ENCODE results near the gene PSMD1.
"Not testable (repeated sequence)": the region's sequence is repeated elsewhere in the genome, so short reads cannot be mapped to it uniquely, and the experiment has no call there.

PSMD1 gene

GRCh38 chr2:231161252-231161839 is 104.7 kb downstream of the PSMD1 start:
- DNase-seq (ENCODE audit: low read depth), result no peak

- no peak for DNase-seq (ENCODE audit: low read depth)
Measured at GRCh38 chr2:231161877-231162329, 105.2 kb downstream of the PSMD1 start.

- DNase-seq (ENCODE audit: low read depth), result no peak
Measured at GRCh38 chr2:231163011-231163410, 106.3 kb downstream of the PSMD1 start.

- DNase-seq (ENCODE audit: low read depth), result no peak
Measured at GRCh38 chr2:231163414-231164095, 106.9 kb downstream of the PSMD1 start.

GRCh38 chr2:231167745-231168459 is 111.2 kb downstream of the PSMD1 start:
- no peak for DNase-seq (ENCODE audit: low read depth)

GRCh38 chr2:231168460-231169139 is 111.9 kb downstream of the PSMD1 start:
- no peak for DNase-seq (ENCODE audit: low read depth)

- no peak for DNase-seq (ENCODE audit: low read depth)
Measured at GRCh38 chr2:231169488-231169887, 112.8 kb downstream of the PSMD1 start.

- no peak for DNase-seq (ENCODE audit: low read depth)
Measured at GRCh38 chr2:231170055-231170454, 113.4 kb downstream of the PSMD1 start.

GRCh38 chr2:231172025-231172424 is 115.4 kb downstream of the PSMD1 start:
- no peak for DNase-seq (ENCODE audit: low read depth)

- DNase-seq (ENCODE audit: low read depth), result no peak
Measured at GRCh38 chr2:231174211-231174651, 117.6 kb downstream of the PSMD1 start.

GRCh38 chr2:231176066-231176465 is 119.4 kb downstream of the PSMD1 start:
- no peak for DNase-seq (ENCODE audit: low read depth)

- DNase-seq (ENCODE audit: low read depth), result no peak
Measured at GRCh38 chr2:231177156-231178025, 120.7 kb downstream of the PSMD1 start.

- not testable (repeated sequence) for DNase-seq (ENCODE audit: low read depth)
Measured at GRCh38 chr2:231178805-231179204, 122.1 kb downstream of the PSMD1 start.

GRCh38 chr2:231181860-231182512 is 125.3 kb downstream of the PSMD1 start:
- no peak for DNase-seq (ENCODE audit: low read depth)

GRCh38 chr2:231182513-231182899 is 125.8 kb downstream of the PSMD1 start:
- DNase-seq (ENCODE audit: low read depth), result no peak

GRCh38 chr2:231183851-231184250 is 127.2 kb downstream of the PSMD1 start:
- no peak for DNase-seq (ENCODE audit: low read depth)

- no peak for DNase-seq (ENCODE audit: low read depth)
Measured at GRCh38 chr2:231184319-231184718, 127.7 kb downstream of the PSMD1 start.

- no peak for DNase-seq (ENCODE audit: low read depth)
Measured at GRCh38 chr2:231185050-231185725, 128.5 kb downstream of the PSMD1 start.

- DNase-seq (ENCODE audit: low read depth), result no peak
Measured at GRCh38 chr2:231185886-231186285, 129.2 kb downstream of the PSMD1 start.

- DNase-seq (ENCODE audit: low read depth), result no peak
Measured at GRCh38 chr2:231186325-231186724, 129.7 kb downstream of the PSMD1 start.
